AG10803 (cell line): ENCODE results near the gene RIPOR3.

Experiments
- DNase-seq: peaks from one replicate; pipeline ENCODE4 v3.0.0; 2010; ENCODE audit warnings: low read depth
- H3K4me3 ChIP-seq: 2 replicates; pipeline ENCODE4 v1.5.1; 2011; ENCODE audit warnings: mild to moderate bottlenecking, low read length, control low read depth
- TF ChIP-seq, protein P1 (sequence below): conservative IDR thresholded peaks from 2 replicates; pipeline ENCODE4 v1.5.1; 2011; ENCODE audit warnings: mild to moderate bottlenecking, low read length, control low read depth, inconsistent platforms

The RIPOR3 gene, protein sequence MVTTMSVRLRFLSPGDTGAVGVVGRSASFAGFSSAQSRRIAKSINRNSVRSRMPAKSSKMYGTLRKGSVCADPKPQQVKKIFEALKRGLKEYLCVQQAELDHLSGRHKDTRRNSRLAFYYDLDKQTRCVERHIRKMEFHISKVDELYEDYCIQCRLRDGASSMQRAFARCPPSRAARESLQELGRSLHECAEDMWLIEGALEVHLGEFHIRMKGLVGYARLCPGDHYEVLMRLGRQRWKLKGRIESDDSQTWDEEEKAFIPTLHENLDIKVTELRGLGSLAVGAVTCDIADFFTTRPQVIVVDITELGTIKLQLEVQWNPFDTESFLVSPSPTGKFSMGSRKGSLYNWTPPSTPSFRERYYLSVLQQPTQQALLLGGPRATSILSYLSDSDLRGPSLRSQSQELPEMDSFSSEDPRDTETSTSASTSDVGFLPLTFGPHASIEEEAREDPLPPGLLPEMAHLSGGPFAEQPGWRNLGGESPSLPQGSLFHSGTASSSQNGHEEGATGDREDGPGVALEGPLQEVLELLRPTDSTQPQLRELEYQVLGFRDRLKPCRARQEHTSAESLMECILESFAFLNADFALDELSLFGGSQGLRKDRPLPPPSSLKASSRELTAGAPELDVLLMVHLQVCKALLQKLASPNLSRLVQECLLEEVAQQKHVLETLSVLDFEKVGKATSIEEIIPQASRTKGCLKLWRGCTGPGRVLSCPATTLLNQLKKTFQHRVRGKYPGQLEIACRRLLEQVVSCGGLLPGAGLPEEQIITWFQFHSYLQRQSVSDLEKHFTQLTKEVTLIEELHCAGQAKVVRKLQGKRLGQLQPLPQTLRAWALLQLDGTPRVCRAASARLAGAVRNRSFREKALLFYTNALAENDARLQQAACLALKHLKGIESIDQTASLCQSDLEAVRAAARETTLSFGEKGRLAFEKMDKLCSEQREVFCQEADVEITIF

DNA sequence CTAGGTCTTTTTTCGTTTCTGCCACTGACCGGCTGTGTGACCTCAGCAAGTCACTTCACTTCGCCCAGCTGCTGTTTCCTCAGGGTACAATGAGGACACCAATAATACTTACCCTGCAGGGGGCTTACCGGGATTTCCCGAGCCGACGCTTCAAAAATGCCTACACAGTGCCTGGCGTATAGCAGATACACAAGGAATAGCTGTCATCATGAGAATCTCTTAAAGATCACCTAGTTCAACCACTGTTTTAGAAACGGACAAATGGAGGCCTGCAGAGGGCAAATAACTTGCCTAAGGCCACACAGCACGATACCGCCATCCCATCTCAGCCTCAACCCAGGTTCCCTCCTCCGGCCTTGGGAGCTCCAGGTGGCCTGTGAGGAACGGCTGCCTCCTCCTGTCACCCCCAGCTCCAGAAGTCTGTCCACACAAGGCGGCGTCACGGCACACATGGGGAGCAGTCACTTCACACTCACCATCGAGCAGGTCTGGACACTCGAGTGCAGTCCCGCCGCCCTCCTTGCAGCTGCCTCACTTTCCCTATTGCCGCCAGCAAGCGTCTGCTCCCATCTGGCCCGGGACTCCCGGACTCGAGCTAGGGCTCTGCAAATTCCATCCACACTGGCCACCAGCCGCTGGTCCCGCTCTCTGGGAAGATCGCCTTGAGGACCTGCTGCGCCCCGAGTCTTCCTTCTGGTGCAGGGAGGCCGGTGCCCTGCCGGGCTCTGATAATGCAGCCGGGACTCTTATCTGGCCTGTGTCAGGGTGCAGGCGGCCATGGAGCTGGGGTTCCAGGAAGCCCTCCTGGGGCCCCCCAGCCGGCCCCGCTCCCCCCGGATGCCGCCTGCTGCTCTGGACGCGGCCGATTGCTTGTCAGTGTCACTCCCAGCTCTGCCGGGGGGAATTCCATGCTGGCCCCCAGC lies at the start of gene RIPOR3:
TSS of gene RIPOR3 (minus strand) at position 893 of the 923 bp plus-strand sequence. CDS start at position 479, 414 bp downstream.
- TF ChIP-seq, protein P1, sequence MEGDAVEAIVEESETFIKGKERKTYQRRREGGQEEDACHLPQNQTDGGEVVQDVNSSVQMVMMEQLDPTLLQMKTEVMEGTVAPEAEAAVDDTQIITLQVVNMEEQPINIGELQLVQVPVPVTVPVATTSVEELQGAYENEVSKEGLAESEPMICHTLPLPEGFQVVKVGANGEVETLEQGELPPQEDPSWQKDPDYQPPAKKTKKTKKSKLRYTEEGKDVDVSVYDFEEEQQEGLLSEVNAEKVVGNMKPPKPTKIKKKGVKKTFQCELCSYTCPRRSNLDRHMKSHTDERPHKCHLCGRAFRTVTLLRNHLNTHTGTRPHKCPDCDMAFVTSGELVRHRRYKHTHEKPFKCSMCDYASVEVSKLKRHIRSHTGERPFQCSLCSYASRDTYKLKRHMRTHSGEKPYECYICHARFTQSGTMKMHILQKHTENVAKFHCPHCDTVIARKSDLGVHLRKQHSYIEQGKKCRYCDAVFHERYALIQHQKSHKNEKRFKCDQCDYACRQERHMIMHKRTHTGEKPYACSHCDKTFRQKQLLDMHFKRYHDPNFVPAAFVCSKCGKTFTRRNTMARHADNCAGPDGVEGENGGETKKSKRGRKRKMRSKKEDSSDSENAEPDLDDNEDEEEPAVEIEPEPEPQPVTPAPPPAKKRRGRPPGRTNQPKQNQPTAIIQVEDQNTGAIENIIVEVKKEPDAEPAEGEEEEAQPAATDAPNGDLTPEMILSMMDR = no peak
- DNase-seq = peak; percentile 24
- H3K4me3 ChIP-seq = peak within 1 kb of the TSS; percentile 48

DNA sequence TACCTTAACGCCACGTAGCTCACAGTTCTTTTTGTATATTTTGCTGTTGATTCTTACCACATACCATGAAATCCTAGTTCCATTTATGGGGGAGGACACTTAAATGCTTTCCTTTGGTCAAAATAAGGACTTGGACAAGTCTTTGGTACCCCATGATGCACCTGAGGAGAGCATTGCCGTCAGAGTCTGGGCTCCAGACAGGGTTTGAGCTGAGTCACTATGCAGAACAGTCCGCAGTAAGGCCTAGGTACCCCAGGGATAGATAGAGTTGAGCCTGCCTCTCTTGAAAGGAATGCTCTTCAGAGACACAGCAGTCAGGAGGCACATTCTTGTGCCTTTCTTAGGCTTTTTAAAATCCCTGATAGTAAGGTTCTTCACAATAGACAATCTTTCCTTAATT lies 46.0 kb upstream of the RIPOR3 start:
- H3K4me3 ChIP-seq = no peak overlapping the region
- no peak for DNase-seq
- TF ChIP-seq, protein P1 = no peak

DNA sequence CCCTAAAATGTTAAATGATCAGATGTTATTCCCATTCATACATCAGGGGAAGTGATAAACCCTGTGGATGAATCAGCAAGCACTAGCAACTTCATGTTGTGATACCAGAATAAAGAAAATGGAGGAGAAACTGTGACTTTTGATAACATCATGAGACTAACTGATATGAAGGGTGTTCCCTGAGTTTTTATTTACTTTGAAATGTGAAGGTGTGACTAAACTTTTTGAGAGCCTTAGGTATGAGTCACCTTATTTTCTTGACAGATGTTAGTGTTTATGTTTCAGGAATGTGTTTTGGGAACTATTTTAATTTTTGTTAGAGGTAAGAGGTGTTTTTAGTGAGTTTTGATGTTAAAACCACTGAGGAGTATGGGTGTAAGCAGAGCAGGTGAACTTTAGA lies 44.5 kb upstream of the RIPOR3 start:
- no peak overlapping the region for H3K4me3 ChIP-seq
- TF ChIP-seq, protein P1 = no peak
- DNase-seq = no peak

DNA sequence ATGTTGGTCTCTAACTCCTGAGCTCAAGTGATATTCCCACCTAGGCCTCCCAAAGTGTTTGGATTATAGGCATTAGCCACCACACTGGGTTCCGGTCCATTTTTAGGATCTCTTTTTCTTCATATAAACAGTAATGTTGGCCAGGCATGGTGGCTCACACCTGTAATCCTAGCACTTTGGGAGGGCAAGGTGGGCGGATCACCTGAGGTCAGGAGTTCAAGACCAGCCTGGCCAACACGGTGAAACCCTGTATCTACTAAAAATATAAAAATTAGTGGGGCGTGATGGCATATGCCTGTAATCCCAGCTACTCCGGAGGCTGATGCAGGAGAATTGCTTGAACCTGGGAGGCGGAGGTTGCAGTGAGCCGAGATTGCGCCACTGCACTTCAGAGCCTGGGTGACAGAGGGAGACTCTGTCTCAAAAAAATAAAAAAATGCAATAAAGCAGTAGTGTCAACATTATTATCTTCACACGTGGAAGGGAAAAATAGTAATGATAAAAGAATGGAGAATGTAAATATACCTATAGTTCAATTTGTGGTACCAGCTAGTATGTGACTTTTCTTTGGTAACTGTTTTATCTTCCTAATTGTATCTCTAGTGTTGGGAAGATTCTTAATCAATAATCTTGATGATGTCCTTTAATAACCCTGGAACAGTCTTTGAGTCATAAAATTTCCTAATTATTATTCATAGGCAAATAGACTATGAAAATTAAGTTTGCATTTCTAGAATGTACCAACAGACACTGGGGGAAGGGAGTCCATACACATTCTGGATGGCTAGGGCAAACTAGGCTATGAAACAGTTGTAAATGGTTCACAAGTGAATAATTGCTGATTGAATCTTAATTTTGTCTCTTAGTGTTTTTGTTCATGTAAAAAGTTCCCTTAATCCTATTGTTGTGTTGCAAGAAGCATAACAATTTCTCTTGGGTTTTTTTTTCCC lies 43.7 kb upstream of the RIPOR3 start:
- DNase-seq = no peak
- no peak overlapping the region for H3K4me3 ChIP-seq
- TF ChIP-seq, protein P1 = no peak

DNA sequence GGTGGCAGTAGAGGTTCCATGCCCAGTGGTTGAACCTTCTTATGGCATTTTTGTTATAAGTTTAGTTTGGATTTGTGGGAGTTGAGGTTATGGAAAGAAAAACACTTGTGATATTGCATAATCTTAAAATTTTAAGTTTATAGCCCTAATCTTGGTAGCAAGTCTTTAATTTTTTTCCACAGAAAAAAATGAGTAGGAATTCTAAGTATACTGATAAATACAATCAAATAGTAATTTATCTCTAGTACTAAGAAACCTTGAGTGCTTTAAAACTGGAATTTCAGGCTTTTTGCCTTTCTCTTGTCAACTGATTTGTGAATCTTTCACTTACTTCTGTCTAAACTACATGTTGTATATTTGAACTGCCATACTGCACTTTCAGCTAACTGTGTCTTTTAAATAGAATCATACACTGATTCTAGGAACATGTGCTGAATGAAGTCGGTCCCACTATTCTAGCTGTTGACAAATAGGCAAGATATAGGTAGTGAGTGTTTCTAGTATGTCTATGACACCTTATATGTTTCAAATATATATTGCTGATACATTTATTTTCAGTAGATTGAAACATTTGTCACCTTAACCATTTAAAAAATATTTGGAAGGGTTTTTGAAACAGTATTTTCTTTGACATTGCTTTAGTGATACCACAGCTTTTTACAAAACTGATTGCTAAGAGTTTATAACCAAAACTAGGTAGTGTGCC lies 42.5 kb upstream of the RIPOR3 start:
- DNase-seq = no peak
- TF ChIP-seq, protein P1 = no peak
- H3K4me3 ChIP-seq = no peak overlapping the region
